ENCODE results near the gene BST1. TPM values are rescaled to one million over a fixed set of nuclear protein-coding genes. Genes with fewer than 3 reads are reported as not detected.

Gene BST1
- total RNA-seq (6.6 and 10.7 TPM in 2 replicates), polyA plus RNA-seq (14.0 and 14.9 TPM in 2 replicates), polyA minus RNA-seq (3.5 and 6.5 TPM in 2 replicates), Bru-seq, nascent RNA (percentile 41 among the genes with signal in this experiment), BruChase-seq, experiment 1, labeled RNA remaining after a 6-hour chase (percentile 37 among the genes with signal in this experiment), BruChase-seq, experiment 2, labeled RNA remaining after a 2-hour chase (percentile 27 among the genes with signal in this experiment)
- polyA plus RNA-seq (2011; cell fraction: cytosol; rRNA removed) = 12.9 and 13.9 TPM in 2 replicates
- polyA plus RNA-seq (2011; cell fraction: nucleus; rRNA removed) = 4.9 and 5.7 TPM in 2 replicates
- polyA plus RNA-seq (2012) = 16.0 and 18.3 TPM in 2 replicates
- not detected for polyA minus RNA-seq (2011; cell fraction: cytosol; rRNA and poly(A)+ RNA removed)
- 2.0 and 2.1 TPM in 2 replicates for polyA minus RNA-seq (2011; cell fraction: nucleus; rRNA and poly(A)+ RNA removed)
- long read RNA-seq, transcript BST1-201 (9 exons, 1,480 nt) = major isoform, 18 of 26 reads
- long read RNA-seq, partial matches to known transcripts = 1 of 26 reads
- long read RNA-seq, other reads (novel, unspliced or antisense) = 7 of 26 reads

- Histone ChIP-seq H3K27ac (ENCODE audit: insufficient read depth, low read depth, low read length) (no peak within 1 kb of the TSS), H4K20me1 (replicated peaks; ENCODE audit: control insufficient read depth, extremely low read depth, insufficient read depth, low read length) (no peaks in the 10 kb centered on the region), H3K9me3 (replicated peaks; ENCODE audit: control insufficient read depth, insufficient read depth, low read length) (no peaks in the 10 kb centered on the region), H3K4me2 (ENCODE audit: insufficient read depth, low read length) (peak within 1 kb of the TSS; percentile 63), H3K36me3 (ENCODE audit: control insufficient read depth in 2 of 2, extremely low read depth in 1 of 2, insufficient read depth in 2 of 2, low read length in 2 of 2) (no peaks in the 10 kb centered on the region), H3K4me3 (replicated peaks in 1 of 3; ENCODE audit: insufficient read depth in 1 of 3, low read depth in 1 of 3, low read length in 3 of 3) (peak within 1 kb of the TSS; percentile 48 to 58 (median 53)), H3K9me1 (replicated peaks; ENCODE audit: control insufficient read depth, extremely low read depth, insufficient read depth, low read length) (no peaks in the 10 kb centered on the region), H3K27me3 (ENCODE audit: control insufficient read depth in 2 of 2, insufficient read depth in 2 of 2, low read length in 2 of 2) (no peaks in the 10 kb centered on the region), H2AFZ (ENCODE audit: low read depth, low read length) (peak within 1 kb of the TSS; percentile 97), H3K79me2 (ENCODE audit: control insufficient read depth, insufficient read depth, low read length) (no peaks in the 10 kb centered on the region), H3K4me1 (ENCODE audit: control insufficient read depth, extremely low read depth, insufficient read depth, low read length) (peaks cover 5% of the 10 kb centered on the region), H3K9ac (replicated peaks; ENCODE audit: extremely low read depth, insufficient read depth, low read length) (peak within 1 kb of the TSS; percentile 35)
- FAIRE-seq (peak; percentile 77), DNase-seq (ENCODE audit: low read depth, low spot score) (peak; percentile 52)
- no peak for TF ChIP-seq JUN (IDR thresholded peaks at IDR 0.05; ENCODE audit: borderline replicate concordance, insufficient read depth, insufficient read length, low read depth)
- TF ChIP-seq CTCF (IDR thresholded peaks at IDR 0.05; ENCODE audit: extremely low read depth in 1 of 2, insufficient read depth in 1 of 2, low read depth in 1 of 2, low read length in 2 of 2) = no peak
- no peak for TF ChIP-seq FOS (IDR thresholded peaks at IDR 0.05; ENCODE audit: borderline replicate concordance, insufficient read depth, low read length)
- no peak for TF ChIP-seq MAX (IDR thresholded peaks at IDR 0.05; ENCODE audit: insufficient read depth, insufficient read length)
- no peak for TF ChIP-seq GATA2 (IDR thresholded peaks at IDR 0.05; ENCODE audit: insufficient read depth, insufficient read length, low read depth, low read length)
- TF ChIP-seq POLR2A (IDR thresholded peaks at IDR 0.05; ENCODE audit: low read depth, low read length) = no peak
- BruUV-seq (replicated peaks) = no TSS peak
- CTCF ChIA-PET = interaction anchor here (1.3 kb wide), 1 partner anchor 20 kb away, joined by 3 read pairs; no protein-coding TSS in a partner anchor
- POLR2A ChIA-PET = interaction anchor here (0.7 kb wide), 1 partner anchor 48 kb away, joined by 3 read pairs; no protein-coding TSS in a partner anchor
- dilution Hi-C loops (cut with MboI; ENCODE audit: extremely low pct_ligation_motif_present, low sequenced_read_pairs) = no loop called here
- intact Hi-C loops (cut with micrococcal nuclease) = no loop called here
Measured at GRCh38 chr4:15702941-15703403, at the start of gene BST1. Gene BST1 (plus strand): TSS chr4:15703065. CDS start chr4:15703145, 80 bp downstream.
